Ovary (tissue), 9 donors: ENCODE measurements around the gene GPR137B. TPM values are rescaled to one million over a fixed set of nuclear protein-coding genes. Genes with fewer than 3 reads are reported as not detected.

ENCODE experiments used
- DNase-seq, 5 donors: peaks; one replicate each; pipeline ENCODE4 v3.0.0-alpha.2; 2019 to 2020
- H3K27ac ChIP-seq, 2 donors: fragments of 200-600 bp; one replicate each; pipeline versions ENCODE4 v1.5.1 to v1.8.0; 2019 to 2022
- H3K27me3 ChIP-seq: fragments of 200-600 bp; one replicate; pipeline ENCODE4 v1.8.0; 2022
- H3K36me3 ChIP-seq: fragments of 200-600 bp; sonication (generic); one replicate; pipeline ENCODE4 v1.5.1; 2019
- H3K4me1 ChIP-seq: one replicate; pipeline ENCODE4 v1.8.1; 2013; ENCODE audit warnings: mild to moderate bottlenecking, moderate library complexity; ENCODE audit not compliant: insufficient read depth
- H3K4me3 ChIP-seq: fragments of 200-600 bp; sonication (generic); one replicate; pipeline ENCODE4 v1.5.1; 2017
- H3K9me3 ChIP-seq, 2 donors: fragments of 200-600 bp in 1 of 2; sonication (generic) in 1 of 2; one replicate each; pipeline versions ENCODE4 v1.5.1 to v1.8.1; 2013 to 2019; ENCODE audit warnings: mild to moderate bottlenecking in 1 of 2, moderate library complexity in 1 of 2
- EP300 ChIP-seq: sonication (generic); formaldehyde crosslinking; IDR thresholded peaks from one replicate; pipeline ENCODE4 v1.6.1; 2017; ENCODE audit warnings: antibody characterized with exemption
- POLR2A ChIP-seq: fragments of 450-650 bp; IDR thresholded peaks from one replicate; pipeline ENCODE4 v1.6.1; 2017; ENCODE audit warnings: antibody characterized with exemption, mild to moderate bottlenecking, moderate library complexity
- WGBS, 3 donors: extraction: QIAGEN DNeasy Blood & Tissue Kit in 1 of 3; methylation state at CpG; one replicate each; pipeline versions ENCODE4 v1.1.5 to v1.1.7; 2013 to 2017; 5-methylcytosine and 5-hydroxymethylcytosine counted together
- intact Hi-C, 4 donors: fragments of 100-400 bp; cut with DNase I; formaldehyde crosslinking; loops; one replicate each; pipeline versions ENCODE4 v1.11.0 to v1.15.1; 2022 to 2023
- polyA plus RNA-seq, 2 donors: library from polyadenylated mRNA; stranded (reverse); fragments of 200-250 nt in 1 of 2; fragments of 350-450 nt in 1 of 2; fragmentation: Illumina TruSeq in 1 of 2; extraction: RNeasy Lipid Tissue Mini Kit (QIAGEN cat#74804) in 1 of 2; gene quantifications; one replicate each; pipeline ENCODE4 v1.2.3, GENCODE V29; 2013 to 2014
- total RNA-seq, 7 donors: library from RNA; depleted of rRNA in 2 of 7; stranded (reverse); fragments of >200 nt in 2 of 7; fragmentation: NEBNext Ultra II Directional in 3 of 7; extraction: Animal tissue kit (Norgen Biotek cat#: 25700) in 3 of 7; gene quantifications; one replicate each; pipeline versions ENCODE4 v1.1.0 to v1.2.4, GENCODE V29; 2016 to 2023
- TF ChIP-seq, protein P1 (sequence below), 3 donors: fragments of 450-650 bp in 2 of 3; fragments of 200-600 bp in 1 of 3; IDR thresholded peaks; one replicate each; pipeline versions ENCODE4 v1.5.1 to v1.8.0; 2016 to 2022; ENCODE audit warnings: antibody characterized with exemption in 3 of 3, mild to moderate bottlenecking in 1 of 3
- donor health status: DM: no; HTN: no; CAD: no; lungs with moderate emphysema.
- donor health status: DM: no; HTN: no; CAD: no.
- donor health status: Bipolar disorder and iron deficiency.
- donor health status: DM: yes; HTN: yes; CAD: no.
- donor health status: DM: no; HTN: no; CAD: no.
- donor health status: DM: yes; HTN: yes; CAD: no.

GPR137B gene
- total and polyA plus RNA-seq, 9 donors = 10.8 to 35.2 (median 13.7) TPM

DNA sequence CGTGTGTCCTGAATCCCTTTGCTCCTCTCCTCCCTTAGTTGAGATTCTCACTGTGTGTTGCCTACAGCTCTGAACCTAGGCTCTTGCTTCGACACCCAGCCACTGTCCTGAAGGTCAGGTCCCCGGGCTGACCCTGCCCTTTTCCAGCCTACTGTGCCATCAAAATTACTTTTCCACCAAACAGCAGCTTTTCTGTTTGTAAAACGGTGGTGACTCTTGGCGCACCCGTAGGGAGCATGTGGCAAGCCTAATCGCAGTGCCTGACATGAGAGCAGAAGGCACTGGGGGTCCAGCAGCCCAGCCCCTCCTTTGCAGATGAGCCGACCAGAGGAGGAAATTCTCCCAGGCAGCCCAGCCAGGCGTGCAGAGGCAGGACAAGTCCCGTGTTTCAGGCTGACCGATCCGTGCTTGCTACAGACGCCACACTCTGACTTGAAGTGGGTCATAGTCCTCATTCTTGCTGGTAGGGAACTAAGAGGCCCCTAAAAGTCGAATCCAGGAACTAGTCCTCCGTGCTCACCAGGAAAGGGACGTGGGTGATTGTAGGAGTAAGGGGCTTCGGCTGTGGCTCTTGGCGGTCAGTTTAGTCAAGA is 6.8 kb downstream of the GPR137B start:
- WGBS, 3 donors = 78 to 89% (median 86%) methylated on average over 18 of the region's 18 CpGs
- intact Hi-C loops = no loop called here

DNA sequence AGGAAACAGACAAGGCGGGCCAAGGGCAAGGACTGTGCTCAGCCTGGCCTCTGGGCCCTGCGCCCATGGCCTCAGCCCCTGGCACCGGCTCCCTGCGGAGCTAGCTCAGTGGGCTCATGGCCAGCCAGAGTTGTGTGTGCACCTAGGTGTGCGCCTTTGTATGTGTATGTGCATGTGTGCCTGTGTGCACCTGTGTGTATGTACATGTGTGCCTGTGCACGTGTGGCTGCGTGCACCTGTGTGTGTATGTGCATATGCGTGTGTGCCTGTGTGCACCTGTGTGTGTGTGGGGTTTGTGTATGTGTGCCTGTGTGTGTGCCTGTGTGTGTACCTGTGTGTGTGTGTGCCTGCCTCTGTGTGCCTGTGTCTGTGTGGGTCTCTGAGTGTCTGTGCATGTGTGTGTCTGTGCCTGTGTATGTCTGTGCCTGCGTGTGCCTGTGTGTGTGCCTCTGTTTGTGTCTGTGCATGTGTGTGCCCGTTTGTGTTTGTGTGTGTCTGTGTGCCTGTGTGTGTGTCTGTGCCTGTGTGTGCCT is 7.4 kb downstream of the GPR137B start:
- intact Hi-C loops = no loop called here
- 84 to 89% (median 87%) methylated on average over 10 of the region's 10 CpGs for WGBS, 3 donors
- H3K9me3 ChIP-seq = no peaks in the 10 kb centered on the region
- TF ChIP-seq, protein P1, sequence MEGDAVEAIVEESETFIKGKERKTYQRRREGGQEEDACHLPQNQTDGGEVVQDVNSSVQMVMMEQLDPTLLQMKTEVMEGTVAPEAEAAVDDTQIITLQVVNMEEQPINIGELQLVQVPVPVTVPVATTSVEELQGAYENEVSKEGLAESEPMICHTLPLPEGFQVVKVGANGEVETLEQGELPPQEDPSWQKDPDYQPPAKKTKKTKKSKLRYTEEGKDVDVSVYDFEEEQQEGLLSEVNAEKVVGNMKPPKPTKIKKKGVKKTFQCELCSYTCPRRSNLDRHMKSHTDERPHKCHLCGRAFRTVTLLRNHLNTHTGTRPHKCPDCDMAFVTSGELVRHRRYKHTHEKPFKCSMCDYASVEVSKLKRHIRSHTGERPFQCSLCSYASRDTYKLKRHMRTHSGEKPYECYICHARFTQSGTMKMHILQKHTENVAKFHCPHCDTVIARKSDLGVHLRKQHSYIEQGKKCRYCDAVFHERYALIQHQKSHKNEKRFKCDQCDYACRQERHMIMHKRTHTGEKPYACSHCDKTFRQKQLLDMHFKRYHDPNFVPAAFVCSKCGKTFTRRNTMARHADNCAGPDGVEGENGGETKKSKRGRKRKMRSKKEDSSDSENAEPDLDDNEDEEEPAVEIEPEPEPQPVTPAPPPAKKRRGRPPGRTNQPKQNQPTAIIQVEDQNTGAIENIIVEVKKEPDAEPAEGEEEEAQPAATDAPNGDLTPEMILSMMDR (IDR thresholded peaks at IDR 0.05) = no peak
- no peak for TF ChIP-seq EP300
- TF ChIP-seq POLR2A = no peak
- peaks cover 3% of the 10 kb centered on the region for H3K4me1 ChIP-seq
- DNase-seq = no peak
- no peak overlapping the region for H3K27ac ChIP-seq
- no peaks in the 10 kb centered on the region for H3K36me3 ChIP-seq
- no peaks in the 10 kb centered on the region for H3K27me3 ChIP-seq
- H3K4me3 ChIP-seq = no peak overlapping the region

More for the DNA sequence above, 6.8 kb downstream of the GPR137B start:
- H3K36me3 ChIP-seq = no peaks in the 10 kb centered on the region
- TF ChIP-seq POLR2A (no peak), EP300 (no peak)
- TF ChIP-seq, protein P1 (IDR thresholded peaks at IDR 0.05) = no peak
- H3K27me3 ChIP-seq = no peaks in the 10 kb centered on the region
- H3K9me3 ChIP-seq = no peaks in the 10 kb centered on the region
- no peak overlapping the region for H3K4me3 ChIP-seq
- H3K27ac ChIP-seq = no peak overlapping the region
- peaks cover 3% of the 10 kb centered on the region for H3K4me1 ChIP-seq
- DNase-seq = no peak

DNA sequence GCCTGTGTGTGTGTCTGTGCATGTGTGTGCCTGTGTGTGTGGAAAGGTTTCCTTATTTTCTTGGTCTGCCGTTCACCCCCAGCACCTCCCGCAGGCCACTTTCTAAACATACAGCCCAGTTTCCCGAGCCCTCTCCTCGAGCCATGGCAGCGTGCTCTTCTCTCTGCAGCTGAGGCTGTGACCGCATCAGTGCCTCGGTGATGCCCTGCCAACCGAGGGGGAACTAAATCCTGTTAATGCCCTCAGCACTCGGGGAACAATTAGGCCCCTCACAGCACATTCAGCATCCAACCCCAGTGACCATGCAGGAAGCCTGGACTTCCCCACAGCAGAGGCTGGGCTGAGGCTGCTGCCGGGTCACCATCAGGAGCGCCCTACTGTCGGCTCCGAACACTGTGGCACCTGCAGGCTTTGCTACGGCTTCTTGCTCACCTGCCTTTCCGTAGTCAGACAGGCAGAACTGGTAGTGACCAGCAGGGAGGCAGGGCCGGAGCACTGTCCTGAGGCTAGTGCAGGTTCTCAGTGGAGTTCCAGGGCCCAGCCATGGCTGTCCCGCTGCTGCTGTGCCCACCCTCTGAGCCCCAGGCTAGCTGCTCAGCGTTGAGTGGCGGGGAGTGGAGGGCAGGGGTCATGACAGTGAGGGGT is 8.1 kb downstream of the GPR137B start:
- intact Hi-C loops = no loop called here
- Histone ChIP-seq H3K27ac (no peak overlapping the region), H3K4me3 (no peak overlapping the region), H3K4me1 (peaks cover 3% of the 10 kb centered on the region), H3K9me3 (no peaks in the 10 kb centered on the region), H3K36me3 (no peaks in the 10 kb centered on the region), H3K27me3 (no peaks in the 10 kb centered on the region)
- 87 to 91% (median 88%) methylated on average over 19 of the region's 19 CpGs for WGBS, 3 donors
- no peak for DNase-seq
- no peak for TF ChIP-seq POLR2A
- TF ChIP-seq, protein P1 (IDR thresholded peaks at IDR 0.05) = no peak
- no peak for TF ChIP-seq EP300

DNA sequence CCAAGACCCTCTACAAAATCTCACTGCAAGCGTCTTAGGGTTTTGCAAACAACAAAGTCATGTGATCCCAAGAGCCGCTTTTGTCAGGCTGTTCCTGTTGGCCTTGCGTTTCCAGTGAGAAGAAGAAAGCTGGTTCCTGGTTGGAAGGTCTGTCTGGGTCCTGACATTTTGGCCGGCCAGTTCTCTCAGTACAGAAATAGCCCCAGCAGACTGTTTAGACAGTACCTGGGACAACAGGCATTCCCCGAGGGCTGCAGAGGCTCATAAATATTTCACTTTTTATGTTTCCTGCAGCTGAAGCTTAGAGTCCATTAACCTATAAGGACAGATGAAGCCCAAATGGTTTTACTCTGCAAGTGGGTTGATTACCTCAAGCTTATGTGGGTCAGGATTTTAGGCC is 8.6 kb downstream of the GPR137B start:
- H3K36me3 ChIP-seq = no peaks in the 10 kb centered on the region
- peaks cover 3% of the 10 kb centered on the region for H3K4me1 ChIP-seq
- H3K9me3 ChIP-seq = no peaks in the 10 kb centered on the region
- no peak overlapping the region for H3K27ac ChIP-seq
- intact Hi-C loops = no loop called here
- WGBS, 3 donors = 86 to 91% (median 89%) methylated on average over 5 of the region's 5 CpGs
- TF ChIP-seq, protein P1 (IDR thresholded peaks at IDR 0.05) = no peak
- TF ChIP-seq EP300 (no peak), POLR2A (no peak)
- no peak for DNase-seq
- no peaks in the 10 kb centered on the region for H3K27me3 ChIP-seq
- no peak overlapping the region for H3K4me3 ChIP-seq
